ENCODE data around the gene SCARF2. TPM values are rescaled to one million over a fixed set of nuclear protein-coding genes. Genes with fewer than 3 reads are reported as not detected.

SCARF2 gene
- total RNA-seq, 4 donors from 2014 or later, result 2.8 to 11.3 (median 5.8) TPM

DNA sequence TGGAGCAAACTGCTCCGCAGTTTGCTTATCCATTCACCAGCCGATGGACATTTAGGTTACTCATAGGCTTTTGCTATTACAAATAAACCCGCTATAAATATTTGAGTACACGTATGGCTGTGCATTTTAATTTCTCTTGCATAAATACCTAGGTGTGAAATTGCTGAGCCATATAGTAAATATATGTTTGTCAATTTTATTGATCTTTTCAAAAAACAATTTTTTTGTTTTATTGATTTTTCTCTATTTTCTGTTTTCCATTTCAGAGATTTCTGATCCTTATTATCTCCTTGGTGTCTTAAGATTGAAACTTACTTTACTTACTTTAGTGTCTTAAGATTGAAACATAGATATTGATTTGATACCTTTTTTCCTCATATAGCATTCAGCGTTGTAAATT is 39.2 kb downstream of the SCARF2 start:
- Histone ChIP-seq H3K4me3 (no peak overlapping the region), H3K27me3 (no peaks in the 10 kb centered on the region), H3K36me3 (peaks cover 5% of the 10 kb centered on the region), H3K9me3 (no peaks in the 10 kb centered on the region), H3K27ac (no peak overlapping the region), H3K4me1 (peaks cover 28% of the 10 kb centered on the region)
- DNase-seq (ENCODE audit: low spot score in 2 of 2), result no peak
- WGBS, result 98% methylated on average over 5 of the region's 5 CpGs
- TF ChIP-seq EP300 (IDR thresholded peaks at IDR 0.05), result no peak

DNA sequence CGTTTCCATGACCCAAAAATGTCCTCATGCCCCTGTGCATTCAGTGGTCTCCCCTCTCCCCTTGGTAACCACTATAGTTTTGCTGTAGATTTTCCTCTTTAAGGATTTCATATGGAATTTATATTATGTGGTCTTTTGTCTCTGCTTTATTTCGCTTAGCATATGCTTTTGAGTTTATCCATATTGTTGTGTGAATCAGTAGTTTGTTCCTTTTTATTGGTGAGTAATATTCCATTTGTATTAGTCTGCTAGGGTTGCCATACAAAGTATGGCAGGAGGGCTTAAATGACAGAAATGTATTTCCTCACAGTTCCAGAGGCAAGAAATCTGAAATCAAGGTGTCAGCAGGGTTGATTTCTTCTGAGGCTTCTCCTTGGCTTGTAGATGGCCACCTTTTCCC is 40.1 kb downstream of the SCARF2 start:
- 96% methylated on average over 2 of the region's 2 CpGs for WGBS
- Histone ChIP-seq H3K36me3 (no peaks in the 10 kb centered on the region), H3K27ac (no peak overlapping the region), H3K9me3 (no peaks in the 10 kb centered on the region), H3K4me3 (no peak overlapping the region), H3K4me1 (peaks cover 30% of the 10 kb centered on the region), H3K27me3 (no peaks in the 10 kb centered on the region)
- no peak for TF ChIP-seq POLR2A (IDR thresholded peaks at IDR 0.05)
- no peak for TF ChIP-seq POLR2AphosphoS5 (IDR thresholded peaks at IDR 0.05)
- TF ChIP-seq, protein P1, sequence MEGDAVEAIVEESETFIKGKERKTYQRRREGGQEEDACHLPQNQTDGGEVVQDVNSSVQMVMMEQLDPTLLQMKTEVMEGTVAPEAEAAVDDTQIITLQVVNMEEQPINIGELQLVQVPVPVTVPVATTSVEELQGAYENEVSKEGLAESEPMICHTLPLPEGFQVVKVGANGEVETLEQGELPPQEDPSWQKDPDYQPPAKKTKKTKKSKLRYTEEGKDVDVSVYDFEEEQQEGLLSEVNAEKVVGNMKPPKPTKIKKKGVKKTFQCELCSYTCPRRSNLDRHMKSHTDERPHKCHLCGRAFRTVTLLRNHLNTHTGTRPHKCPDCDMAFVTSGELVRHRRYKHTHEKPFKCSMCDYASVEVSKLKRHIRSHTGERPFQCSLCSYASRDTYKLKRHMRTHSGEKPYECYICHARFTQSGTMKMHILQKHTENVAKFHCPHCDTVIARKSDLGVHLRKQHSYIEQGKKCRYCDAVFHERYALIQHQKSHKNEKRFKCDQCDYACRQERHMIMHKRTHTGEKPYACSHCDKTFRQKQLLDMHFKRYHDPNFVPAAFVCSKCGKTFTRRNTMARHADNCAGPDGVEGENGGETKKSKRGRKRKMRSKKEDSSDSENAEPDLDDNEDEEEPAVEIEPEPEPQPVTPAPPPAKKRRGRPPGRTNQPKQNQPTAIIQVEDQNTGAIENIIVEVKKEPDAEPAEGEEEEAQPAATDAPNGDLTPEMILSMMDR (IDR thresholded peaks at IDR 0.05), result no peak
- no peak for TF ChIP-seq EP300 (IDR thresholded peaks at IDR 0.05)
- DNase-seq (ENCODE audit: low spot score in 2 of 2), result no peak

DNA sequence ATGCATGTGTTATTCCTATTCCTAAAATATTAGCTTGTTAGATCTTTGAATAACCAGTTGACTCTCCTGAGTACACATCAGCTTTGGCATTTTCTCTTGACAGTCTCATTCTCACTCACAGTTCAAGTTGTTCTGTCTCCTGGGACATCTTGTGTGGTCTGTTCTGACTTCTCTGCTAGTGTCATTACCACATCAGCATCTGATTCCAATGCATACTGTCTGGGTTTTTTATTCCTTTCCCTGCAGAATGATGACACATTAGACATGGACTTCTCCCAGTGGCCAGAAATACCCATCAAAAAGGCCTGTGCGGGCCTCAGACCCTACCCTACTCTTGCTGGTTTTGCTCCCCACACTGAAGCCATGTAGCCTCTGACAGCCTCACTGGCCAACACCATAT is 41.0 kb downstream of the SCARF2 start:
- no peak overlapping the region for H3K4me3 ChIP-seq
- H3K27me3 ChIP-seq, result no peaks in the 10 kb centered on the region
- no peak for DNase-seq (ENCODE audit: low spot score in 2 of 2)
- 91% methylated on average over 1 of the region's 1 CpG for WGBS
- TF ChIP-seq, protein P1 (IDR thresholded peaks at IDR 0.05), result no peak
- no peak for TF ChIP-seq POLR2AphosphoS5 (IDR thresholded peaks at IDR 0.05)
- TF ChIP-seq EP300 (IDR thresholded peaks at IDR 0.05), result no peak
- TF ChIP-seq POLR2A (IDR thresholded peaks at IDR 0.05), result no peak
- H3K27ac ChIP-seq, result no peak overlapping the region
- peaks cover 30% of the 10 kb centered on the region for H3K4me1 ChIP-seq
- H3K9me3 ChIP-seq, result no peaks in the 10 kb centered on the region
- H3K36me3 ChIP-seq, result no peaks in the 10 kb centered on the region

DNA sequence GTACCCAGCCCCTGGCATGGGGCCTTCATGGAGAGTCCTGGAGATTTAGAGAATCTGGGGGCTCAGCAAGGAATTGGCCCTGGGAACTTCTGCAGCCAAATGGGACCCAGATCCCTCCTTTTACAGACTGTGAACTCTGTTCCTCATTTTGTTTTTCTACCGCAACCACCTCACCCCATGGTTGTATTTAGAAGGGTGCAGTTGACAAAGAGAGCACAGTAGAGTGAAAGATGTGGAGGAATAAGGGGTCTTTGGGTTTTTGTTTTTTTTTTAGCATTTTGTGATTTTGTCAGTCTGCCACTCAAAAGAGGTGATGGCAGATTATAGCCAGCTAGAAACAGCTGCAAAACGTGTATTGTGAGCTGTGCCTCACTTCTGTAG is 41.7 kb downstream of the SCARF2 start:
- 61% methylated on average over 2 of the region's 2 CpGs for WGBS
- TF ChIP-seq POLR2A (IDR thresholded peaks at IDR 0.05), result no peak
- TF ChIP-seq, protein P1 (IDR thresholded peaks at IDR 0.05), result no peak
- no peak for TF ChIP-seq EP300 (IDR thresholded peaks at IDR 0.05)
- TF ChIP-seq POLR2AphosphoS5 (IDR thresholded peaks at IDR 0.05), result no peak

DNA sequence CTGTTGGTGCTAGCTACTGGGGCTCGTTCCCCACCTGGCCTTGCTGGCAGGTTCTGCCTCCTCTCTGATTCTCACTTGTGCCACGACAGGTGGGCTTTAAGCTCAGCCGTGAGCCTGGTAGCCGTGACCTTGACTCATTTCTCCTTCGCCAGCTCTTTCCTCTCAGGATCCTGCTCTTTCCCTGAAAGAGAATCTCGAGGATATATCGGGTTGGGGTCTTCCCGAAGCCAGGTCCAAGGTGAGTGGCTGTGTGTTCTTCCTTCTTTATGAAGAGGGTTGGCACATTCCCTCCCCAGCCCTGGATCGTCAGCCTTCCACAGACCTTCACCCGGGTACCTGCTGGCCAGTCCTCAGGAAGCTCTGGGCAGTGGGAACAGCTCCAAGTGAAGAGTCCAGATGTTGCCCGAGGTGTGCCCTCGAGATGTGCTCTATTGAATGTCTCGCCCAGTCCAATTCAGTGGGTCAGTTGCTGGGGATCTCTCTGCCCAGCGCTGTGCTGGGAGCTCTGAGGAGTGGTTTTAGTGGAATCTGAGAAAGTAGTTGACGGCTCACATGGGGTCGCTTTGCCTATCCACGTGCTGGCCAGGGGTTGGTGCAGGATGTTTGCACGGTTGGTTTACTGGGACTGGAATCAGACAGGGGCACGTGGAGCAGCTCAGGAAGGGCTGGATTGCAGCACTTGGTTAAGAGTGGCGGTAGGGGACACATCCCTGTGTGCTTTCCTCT is 42.3 kb downstream of the SCARF2 start:
- H3K4me3 ChIP-seq, result no peak overlapping the region
- WGBS, result 84% methylated on average over 17 of the region's 20 CpGs
- TF ChIP-seq, protein P1 (IDR thresholded peaks at IDR 0.05), result no peak
- no peak for TF ChIP-seq EP300 (IDR thresholded peaks at IDR 0.05)
- H3K27ac ChIP-seq, result no peak overlapping the region
- no peaks in the 10 kb centered on the region for H3K9me3 ChIP-seq
- H3K36me3 ChIP-seq, result no peaks in the 10 kb centered on the region
- H3K27me3 ChIP-seq, result no peaks in the 10 kb centered on the region
- DNase-seq (ENCODE audit: low spot score in 2 of 2), result peak in 1 of 2 donors; percentile 34
- H3K4me1 ChIP-seq, result peaks cover 30% of the 10 kb centered on the region

More for the DNA sequence above, 41.7 kb downstream of the SCARF2 start:
- H3K4me3 ChIP-seq, result no peak overlapping the region
- no peak overlapping the region for H3K27ac ChIP-seq
- H3K36me3 ChIP-seq, result no peaks in the 10 kb centered on the region
- no peaks in the 10 kb centered on the region for H3K9me3 ChIP-seq
- peaks cover 30% of the 10 kb centered on the region for H3K4me1 ChIP-seq
- peak in 1 of 2 donors; percentile 40 for DNase-seq (ENCODE audit: low spot score in 2 of 2)
- no peaks in the 10 kb centered on the region for H3K27me3 ChIP-seq

Data from suprapubic skin (tissue), 4 donors.